ENCODE measurements around the gene DAZAP2.
"Not testable (repeated sequence)": the region's sequence is repeated elsewhere in the genome, so short reads cannot be mapped to it uniquely, and the experiment has no call there.

The DAZAP2 gene

DNA sequence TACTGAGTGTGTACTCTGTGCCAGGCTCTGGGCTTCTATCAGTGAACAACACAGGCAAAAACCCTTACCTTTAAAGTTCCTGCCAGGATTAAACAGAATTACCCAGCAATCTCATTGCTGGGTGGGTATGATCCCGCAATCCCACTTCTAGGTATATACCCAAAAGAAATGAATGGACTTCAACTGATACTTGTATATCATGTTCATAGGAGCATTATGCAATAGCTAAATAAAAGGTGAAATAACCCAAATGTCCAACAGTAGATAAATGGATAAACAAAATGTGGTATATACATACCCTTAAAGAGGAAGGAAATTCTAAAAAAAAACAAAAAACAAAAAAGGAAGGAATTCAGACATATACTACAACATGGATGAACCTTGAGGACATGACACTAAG, 14.7 kb downstream of the DAZAP2 start:
- DNase-seq = no peak

DNA sequence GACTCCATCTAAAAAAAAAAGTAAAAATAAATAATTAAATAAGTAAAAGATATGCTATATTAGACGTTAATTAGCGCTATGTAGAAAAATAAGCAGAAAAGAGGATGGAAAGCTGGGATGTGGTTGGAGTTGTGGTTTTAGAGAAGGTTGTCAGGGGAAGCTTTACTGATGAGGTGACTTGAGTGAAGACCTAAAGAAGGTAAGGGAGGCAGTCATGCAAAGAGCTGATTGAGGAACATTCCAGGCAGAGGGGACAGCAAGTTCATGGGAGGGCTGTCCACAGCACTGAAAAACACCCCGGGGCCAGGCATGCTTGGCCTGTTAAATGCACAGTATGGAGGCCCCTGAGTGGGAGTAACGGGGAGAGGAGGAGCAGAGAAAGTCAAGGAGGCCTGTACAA, 15.9 kb downstream of the DAZAP2 start:
- DNase-seq = no peak

DNA sequence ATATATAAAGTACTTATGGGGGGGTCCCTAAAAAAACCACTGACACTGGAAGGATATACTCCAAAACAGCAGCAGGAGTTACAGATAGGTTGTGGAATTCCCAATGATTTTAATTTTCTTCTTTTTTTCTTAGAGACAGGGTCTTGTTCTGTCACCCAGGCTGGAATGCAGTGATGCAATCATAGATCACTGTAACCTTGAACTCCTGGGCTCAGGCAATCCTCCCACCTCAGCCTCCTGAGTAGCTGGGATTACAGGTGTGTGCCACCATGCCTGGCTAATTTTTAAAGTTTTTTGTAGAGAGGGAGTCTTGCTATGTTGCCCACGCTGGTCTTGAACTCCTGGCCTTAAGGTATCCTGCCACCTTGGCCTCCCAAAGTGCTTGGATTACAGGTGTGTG, 21.0 kb downstream of the DAZAP2 start:
- not testable (repeated sequence) for DNase-seq

DNA sequence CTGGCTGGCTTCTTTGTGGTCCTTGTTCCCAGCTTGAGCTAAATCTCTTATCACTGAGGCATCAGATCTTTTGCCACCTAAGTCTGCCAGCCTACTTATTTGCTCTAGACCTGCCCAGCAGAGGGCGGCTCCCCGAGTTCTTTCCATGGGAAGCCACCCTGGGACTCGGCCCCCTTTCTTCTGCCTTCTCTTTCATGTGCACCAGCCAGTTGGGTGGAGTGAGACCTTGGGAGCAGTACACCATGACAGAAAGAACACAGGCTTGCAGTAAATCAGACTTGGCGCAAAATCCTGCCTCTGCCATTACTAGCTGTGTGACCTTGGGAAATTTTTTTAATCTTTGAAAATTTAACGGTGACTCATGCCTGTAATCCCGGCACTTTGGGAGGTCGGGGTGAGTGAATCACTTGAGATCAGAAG, 24.1 kb downstream of the DAZAP2 start:
- DNase-seq = no peak

DNA sequence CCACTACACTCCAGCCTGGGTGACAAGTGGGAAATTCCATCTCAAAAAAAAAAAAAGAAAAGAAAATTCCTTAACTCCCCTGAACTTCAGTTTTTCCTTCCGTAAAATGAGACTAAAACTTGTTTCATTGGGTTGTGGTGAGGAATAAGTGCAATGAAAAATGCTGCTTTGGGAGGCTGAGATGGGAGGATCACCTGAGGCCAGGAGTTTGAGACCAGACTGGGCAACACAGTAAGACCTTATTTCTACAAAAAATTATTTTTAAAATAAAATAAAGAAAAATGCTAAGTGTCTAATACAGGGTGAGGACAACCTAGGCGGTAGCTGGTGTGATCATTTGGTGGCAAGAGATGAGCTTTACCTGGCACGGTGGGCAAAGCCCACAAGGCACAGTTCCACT, 24.7 kb downstream of the DAZAP2 start:
- no peak for DNase-seq

DNA sequence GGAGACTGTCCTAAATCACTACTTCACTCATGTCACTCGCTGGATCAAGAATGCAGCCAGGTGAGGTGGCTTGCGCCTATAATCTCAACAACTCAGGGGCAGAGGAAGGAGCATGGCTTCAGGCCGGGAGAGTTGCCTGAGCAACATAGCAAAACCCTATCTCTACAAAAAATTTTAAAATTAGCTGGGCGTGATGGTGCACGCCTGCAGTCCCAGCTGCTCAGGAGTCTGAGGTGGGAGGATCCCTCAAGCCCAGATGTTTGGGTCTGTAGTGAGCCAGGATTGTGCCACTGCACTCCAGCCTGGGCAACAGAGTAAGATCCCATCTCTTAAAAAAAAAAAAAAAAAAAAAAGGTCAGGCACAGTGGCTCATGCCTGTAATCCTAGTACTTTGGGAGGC, 25.7 kb downstream of the DAZAP2 start:
- DNase-seq = no peak

DNA sequence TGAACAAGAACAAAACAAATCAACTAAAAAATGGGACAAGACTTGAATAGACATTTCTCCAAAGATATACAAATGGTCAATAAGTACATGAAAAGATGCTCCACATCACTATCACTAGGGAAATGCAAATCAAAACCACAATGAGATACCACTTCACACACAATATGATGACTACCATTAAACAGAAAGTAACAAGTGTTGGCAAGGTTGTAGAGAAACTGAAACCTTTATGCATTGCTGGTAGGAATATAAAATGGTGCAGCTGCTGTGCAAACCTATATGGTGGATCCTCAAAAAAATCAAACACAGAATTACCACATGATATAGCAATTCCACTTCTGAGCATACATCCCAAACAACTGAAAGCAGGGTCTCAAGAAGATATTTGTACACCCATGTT, 26.4 kb downstream of the DAZAP2 start:
- no peak for DNase-seq

DNA sequence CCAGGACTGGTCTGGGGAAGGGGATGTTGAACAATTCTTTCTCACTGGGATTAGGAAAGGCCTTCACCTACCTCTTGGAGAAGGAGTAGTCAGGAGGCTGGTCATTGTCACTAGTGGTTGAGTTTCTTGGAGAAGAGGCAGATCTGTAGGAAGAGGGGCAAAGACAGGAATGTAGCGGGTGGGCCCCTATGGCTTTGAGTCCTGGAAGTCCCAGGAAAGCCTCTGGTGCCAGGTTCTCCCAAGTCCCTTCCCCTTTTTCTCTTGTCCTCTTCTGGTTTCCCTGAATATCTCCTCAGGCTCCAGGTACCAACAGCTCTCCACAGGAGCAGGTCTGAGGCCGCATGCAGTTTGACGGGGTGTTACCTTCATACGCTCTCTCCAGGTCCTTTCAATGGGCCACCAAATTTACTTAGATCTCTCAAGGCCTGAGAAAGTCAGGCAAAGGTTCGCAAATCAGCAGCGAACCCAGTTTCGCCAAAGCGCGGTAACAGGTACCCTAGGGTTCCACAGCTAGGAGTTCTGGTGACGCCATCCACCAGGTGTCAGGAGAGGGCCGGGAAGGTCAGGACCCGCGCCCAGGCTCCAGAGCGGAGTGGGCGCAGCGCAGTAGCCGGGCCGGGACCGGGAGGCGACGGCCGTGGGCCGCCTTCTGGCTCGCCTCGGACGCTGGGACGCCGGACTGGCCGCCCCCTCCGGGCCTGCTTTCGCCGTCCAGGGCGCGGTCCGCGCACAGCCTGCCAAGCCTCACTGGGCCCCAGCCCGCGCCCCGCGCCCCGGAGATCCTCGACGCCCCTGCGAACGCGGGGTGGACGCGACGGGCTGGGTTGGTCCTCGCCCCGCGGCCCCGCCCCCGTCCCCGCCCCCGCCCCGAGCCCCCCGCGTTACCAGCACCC, 30.8 kb downstream of the DAZAP2 start:
- no peak for DNase-seq

DNA sequence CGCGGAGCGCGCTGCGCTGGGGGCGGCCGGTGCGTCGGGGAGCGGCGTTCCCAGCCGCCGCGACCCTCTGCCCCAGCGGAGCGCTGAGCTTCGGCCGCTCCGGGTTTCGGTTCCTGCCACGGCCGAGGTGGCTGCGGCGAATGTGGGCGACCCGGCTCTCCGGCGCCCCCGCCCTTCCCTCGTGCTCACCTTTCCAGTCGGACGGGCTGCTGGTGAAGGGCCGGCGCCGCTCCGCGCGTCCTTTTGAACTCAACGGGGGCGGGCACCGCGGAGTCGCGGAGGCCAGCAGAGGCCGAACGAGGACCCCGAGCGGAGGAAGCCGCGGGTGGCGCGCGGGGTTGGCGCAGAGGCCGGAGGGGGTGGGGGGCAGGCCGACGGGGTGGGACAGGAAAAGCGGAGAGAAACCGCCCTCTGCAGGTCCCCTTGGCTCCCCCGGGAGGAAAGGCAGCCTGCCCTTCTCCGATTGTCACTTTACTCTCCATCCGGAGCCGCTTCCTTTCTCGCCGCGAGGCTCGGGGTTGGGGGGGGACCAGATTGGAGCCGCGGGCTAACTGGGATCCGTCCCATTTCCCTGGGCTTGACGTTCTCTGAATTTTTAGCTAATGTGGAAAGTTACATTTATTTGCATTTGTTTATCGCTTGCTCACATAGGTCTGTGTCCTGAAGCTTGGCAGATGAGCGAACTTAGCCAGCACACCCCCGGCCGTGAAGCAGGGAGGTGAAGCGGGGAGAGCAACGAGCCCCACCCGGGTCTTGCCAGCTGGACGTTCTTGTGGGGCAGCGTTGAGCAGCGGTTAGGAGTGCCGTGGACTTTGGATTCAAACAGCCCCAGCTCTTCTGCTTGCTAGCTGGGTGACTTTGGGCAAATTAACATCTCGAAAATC, 31.7 kb downstream of the DAZAP2 start, which contains the start of gene SMAGP:
Gene SMAGP, minus strand, starts transcription at position 349 of the 884 bp plus-strand sequence. CDS start 1,137 bp downstream, outside the sequence.
- no peak for DNase-seq

DNA sequence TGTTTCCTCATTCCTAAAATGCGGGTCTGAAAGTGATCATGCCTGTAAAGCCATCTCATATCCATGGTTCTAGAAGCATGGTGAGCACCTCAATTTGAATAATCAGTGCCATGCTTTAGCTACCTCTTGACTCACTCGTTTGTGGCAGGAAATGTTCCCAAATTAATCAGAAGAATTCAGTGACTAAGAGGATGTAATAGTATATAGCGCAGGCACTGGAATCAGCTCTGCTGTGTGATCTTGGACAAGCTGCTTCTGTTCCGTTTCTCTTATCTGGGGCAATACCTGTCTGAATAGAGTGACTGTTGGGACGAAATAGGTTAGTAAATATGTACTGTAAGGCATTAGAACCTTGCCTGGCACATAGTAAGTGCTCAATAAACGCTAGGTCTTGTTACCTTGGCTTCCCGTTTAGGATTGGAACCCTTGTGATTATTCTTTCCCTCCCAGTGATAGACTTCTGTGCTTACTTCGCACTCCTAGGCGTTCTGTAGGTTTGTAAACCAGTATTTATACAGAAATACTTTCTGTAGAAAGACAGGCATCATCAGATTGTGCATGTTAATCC, 32.4 kb downstream of the DAZAP2 start:
- DNase-seq = no peak

DNA sequence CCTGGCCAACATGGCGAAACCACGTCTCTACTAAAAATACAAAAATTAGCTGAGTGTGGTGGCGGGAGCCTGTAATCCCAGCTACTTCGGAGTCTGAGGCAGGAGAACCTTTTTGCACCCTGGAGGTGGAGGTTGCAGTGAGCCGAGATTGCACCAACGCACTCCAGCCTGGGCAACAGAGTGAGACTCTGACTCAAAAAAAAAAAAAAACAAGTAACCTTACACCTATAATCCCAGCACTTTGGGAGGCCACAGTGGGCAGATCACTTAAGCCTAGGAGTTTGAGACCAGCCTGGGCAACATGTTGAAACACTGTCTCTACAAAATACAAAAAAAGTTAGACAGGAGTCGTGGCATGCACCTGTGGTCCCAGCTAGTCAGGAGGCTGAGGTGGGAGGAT, 34.2 kb downstream of the DAZAP2 start:
- not testable (repeated sequence) for DNase-seq

DNA sequence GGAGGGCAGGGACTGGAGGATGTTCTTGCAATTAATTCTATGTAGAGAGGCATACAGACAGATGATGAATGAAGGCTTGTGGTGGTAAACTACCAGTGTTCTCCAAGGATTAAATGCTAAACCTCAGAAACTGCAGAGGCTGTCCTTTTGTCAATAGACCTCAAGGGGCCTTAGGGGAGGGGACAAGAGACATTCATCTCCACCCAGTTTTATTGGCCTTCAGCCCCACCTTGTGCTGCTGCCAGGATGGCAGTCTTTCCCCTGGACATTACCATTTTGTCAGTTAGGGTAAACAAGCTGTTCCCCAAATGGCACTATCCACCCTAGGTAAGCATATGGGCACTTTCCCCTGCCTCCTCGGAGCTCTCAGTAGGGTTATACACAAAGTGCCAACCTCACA, 36.5 kb downstream of the DAZAP2 start:
- DNase-seq = no peak

DNA sequence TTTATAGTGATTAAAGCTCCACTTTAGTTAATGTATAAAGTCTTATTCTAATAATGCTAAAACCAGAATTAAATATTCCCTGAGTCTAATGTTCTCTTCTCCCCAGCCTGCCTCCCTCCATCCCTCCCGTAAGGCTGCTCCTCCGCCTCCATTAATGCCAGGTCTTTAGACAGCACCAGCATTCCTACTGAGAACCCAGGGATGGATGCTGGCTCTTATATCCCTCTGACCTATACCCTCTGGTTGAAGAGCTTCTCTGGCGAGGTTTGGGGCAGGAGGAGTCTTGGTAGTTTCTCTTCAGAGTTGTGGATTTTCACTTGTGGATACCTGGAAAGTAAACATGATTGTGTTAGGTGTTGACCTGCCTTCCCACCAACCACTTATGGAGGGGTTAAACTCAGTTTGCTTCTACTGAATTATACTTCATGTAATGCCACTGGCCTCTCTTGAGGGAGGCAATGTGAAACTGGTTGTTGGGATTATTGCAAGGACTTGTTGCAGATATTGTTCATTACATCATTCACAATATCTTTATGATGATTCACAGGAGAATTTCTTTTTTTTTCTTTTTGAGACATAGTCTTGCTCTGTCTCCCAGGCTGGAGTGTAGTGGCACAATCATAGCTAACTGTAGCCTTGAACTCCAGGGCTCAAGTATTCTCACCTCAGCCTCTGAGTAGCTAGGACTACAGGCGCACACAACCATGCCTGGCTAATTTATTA, 42.7 kb downstream of the DAZAP2 start:
- no peak for DNase-seq

DNA sequence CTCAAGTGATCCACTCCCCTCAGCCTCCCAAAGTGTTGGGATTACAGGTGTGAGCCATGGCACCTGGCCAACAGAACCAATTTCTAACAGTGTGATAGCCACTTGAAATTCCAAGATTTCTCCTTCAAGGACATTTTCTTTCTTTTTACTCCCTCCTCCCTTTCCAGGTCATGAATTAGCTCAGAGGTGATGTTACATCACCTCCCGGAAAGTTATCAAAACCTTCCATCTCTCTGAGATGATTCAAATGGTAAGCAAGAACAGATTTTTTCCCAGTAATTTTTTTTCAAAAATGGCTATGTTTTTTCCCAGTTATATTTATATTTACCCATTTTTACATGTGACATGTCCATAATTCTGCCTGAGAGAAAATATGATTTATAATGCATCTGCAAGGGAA, 47.2 kb downstream of the DAZAP2 start:
- DNase-seq = no peak

DNA sequence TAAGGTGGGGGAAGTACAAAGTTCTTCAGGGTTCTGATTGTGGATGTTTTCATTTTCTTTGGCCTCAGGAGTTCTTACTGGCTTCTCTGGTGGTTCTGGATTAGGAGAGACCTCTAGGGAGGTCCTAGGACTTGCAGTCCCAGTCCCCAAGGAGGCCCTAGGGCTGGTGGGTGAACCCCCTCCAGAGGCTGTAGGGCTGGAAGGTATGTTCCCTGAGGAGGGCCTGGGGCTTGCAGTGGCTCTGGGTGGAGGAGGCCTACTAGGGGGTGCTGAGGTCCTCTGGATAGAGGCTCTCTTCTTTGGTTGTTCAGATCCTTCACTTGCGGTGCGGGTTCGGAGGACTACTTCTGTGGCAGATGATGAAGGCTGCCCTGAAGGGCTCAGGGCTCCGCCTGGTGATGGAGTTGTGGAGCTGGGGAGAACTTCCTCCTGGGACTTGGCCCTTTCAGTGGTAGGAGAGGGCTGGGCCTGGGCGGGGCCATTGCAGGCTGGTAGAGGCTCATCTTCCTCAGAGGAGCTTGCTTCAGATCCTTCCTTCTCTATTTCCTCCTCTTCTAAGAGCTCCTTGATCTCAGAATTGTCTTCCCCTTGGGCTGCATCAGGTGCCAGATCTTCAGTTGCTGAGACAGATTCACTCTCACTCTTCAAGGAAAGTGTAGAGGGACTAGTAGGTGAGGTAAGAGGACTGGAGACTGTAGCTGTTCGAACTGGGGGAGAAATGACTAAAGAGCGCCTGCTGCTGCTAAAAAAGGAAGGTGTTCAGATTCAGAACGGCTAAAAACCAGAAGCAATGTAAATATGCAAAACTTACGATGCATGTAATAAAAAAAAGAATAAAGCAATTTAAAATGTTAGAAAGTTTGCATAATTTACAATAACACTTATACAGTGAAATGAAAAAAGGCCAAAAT, 53.2 kb downstream of the DAZAP2 start:
- DNase-seq = not testable (repeated sequence)

Measured in NK-92 treated with Interleukin-12 subunit alpha and Interleukin-12 subunit beta, amount 100 ng/mL, for 24 hours (cell line).